GM18868 (cell line): ENCODE results near the gene DFFB.

ENCODE experiments used
- ATAC-seq: cut with Tn5 transposase; IDR thresholded peaks from one replicate; pipeline ENCODE4 v1.9.1; 2021; ENCODE audit warnings: mild to moderate bottlenecking, moderate library complexity; ENCODE audit not compliant: unreplicated experiment

DFFB gene

GRCh38 chr1:3871451-3871805 lies 14.2 kb downstream of the DFFB start:
- no peak for ATAC-seq

GRCh38 chr1:3872546-3872945 lies 15.3 kb downstream of the DFFB start:
- no peak for ATAC-seq

- ATAC-seq, result no peak
These were observed 17.5 kb downstream of the DFFB start for GRCh38 chr1:3874736-3875135.

GRCh38 chr1:3876716-3877115 lies 19.4 kb downstream of the DFFB start:
- ATAC-seq, result no peak

GRCh38 chr1:3879099-3879498 lies 21.8 kb downstream of the DFFB start:
- ATAC-seq, result no peak

- ATAC-seq, result no peak
These were observed 22.6 kb downstream of the DFFB start for GRCh38 chr1:3879787-3880428.

- ATAC-seq, result no peak
These were observed 23.3 kb downstream of the DFFB start for GRCh38 chr1:3880429-3881192.

GRCh38 chr1:3881193-3881480 lies 23.9 kb downstream of the DFFB start:
- ATAC-seq, result no peak

GRCh38 chr1:3883194-3883925 lies 26.1 kb downstream of the DFFB start:
- no peak for ATAC-seq

GRCh38 chr1:3884966-3885365 lies 27.7 kb downstream of the DFFB start:
- no peak for ATAC-seq

GRCh38 chr1:3885611-3886010 lies 28.3 kb downstream of the DFFB start:
- ATAC-seq, result no peak

- no peak for ATAC-seq
These were observed 28.9 kb downstream of the DFFB start for GRCh38 chr1:3886106-3886670.

- ATAC-seq, result no peak
These were observed 29.4 kb downstream of the DFFB start for GRCh38 chr1:3886691-3887090.

GRCh38 chr1:3888301-3888700 lies 31.0 kb downstream of the DFFB start:
- no peak for ATAC-seq

- no peak for ATAC-seq
These were observed 32.7 kb downstream of the DFFB start for GRCh38 chr1:3889936-3890335.

GRCh38 chr1:3890389-3891328 lies 33.4 kb downstream of the DFFB start:
- ATAC-seq, result no peak

- ATAC-seq, result no peak
These were observed 34.1 kb downstream of the DFFB start for GRCh38 chr1:3891329-3891865.

- ATAC-seq, result no peak
These were observed 35.5 kb downstream of the DFFB start for GRCh38 chr1:3892748-3893147.

GRCh38 chr1:3893190-3893589 lies 35.9 kb downstream of the DFFB start:
- ATAC-seq, result no peak

GRCh38 chr1:3894626-3895278 lies 37.5 kb downstream of the DFFB start:
- ATAC-seq, result no peak
